Right lung (tissue), 5 donors: ENCODE results near the gene SNTB2. TPM values are rescaled to one million over a fixed set of nuclear protein-coding genes. Genes with fewer than 3 reads are reported as not detected.

Experiments
- DNase-seq, 2 donors: peaks; one replicate each; pipeline ENCODE4 v3.0.0-alpha.2; 2013
- polyA plus RNA-seq, 5 donors: library from polyadenylated mRNA; unstranded; fragments of 120-200 nt; gene quantifications; one replicate each; pipeline versions ENCODE4 v1.2.1 to v1.2.3, GENCODE V29; 2013; ENCODE audit warnings: inconsistent platforms in 1 of 5, low replicate concordance in 1 of 5; ENCODE audit not compliant: insufficient read length in 5 of 5, insufficient read depth in 1 of 5

The SNTB2 gene
- polyA plus RNA-seq, 5 donors, result 17.0 to 25.5 (median 22.1) TPM

DNA sequence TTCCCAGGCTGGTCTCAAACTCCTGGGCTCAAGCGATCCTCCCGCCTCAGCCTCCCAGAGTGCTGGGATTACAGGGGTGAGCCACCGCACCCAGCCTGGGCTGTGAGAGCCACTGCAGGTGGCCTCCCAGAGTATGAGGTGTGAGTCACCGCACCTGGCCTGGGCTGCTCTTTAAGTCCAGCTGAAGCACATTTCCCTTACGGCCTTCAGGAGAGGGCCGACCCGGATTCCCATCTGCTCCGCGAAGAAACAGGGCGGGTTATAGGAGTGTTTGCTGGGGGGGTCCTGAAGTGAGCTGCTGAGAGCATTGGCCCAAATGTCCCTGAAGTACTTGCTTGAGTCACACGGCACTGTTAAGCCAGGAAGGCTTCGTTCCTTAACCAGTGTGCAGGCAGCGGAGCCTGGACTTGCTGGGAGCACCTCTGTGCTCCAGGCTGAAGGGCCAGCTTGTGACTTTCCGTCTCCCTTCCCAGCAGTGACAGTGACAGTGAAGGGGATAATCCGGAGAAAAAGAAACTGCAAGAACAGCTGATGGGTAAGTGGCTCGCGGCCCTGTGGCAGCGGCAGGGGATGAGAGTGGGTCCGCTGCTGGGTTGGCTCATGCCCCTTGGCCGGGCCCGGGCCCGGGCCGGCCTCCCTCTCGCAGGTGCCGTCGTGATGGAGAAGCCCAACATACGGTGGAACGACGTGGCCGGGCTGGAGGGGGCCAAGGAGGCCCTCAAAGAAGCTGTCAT lies 131.4 kb downstream of the SNTB2 start:
- no peak for DNase-seq

DNA sequence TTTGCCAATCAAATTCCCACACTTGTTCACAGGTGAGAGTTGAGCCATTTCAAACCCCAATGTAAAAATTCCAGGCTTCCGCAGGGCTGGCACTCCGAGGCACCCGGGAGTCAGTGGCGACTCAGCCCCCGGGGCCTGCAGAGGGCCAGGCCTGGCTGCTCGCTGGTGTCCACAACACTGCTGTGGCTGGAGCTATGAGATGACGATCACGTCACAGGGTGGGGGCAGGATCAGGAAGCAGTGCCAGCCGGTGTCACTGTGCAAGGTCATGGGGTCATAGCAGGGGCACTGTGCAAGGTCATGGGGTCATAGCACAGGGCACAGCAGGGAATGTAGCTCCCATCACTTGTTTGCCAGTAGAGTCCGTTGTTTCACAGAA lies 131.9 kb downstream of the SNTB2 start:
- DNase-seq, result no peak

DNA sequence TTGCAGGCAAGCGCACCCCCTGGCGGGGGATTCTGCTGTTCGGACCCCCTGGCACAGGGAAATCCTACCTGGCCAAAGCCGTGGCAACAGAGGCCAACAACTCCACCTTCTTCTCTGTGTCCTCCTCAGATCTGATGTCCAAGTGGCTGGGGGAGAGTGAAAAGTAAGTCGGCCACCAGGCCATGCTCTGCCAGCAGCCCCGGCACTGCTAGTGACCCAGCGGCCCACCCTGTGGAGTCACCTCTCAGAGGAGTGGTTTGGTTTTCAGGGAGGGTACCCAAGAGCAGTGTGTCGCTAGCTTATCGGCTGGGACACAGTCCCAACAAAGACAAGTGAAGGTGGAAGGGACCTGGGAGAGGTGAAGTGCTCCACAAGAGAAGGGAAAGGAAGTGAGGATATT lies 132.4 kb downstream of the SNTB2 start:
- DNase-seq, result no peak

- DNase-seq, result no peak
Measured at GRCh38 chr16:69319826-69320739, 133.1 kb downstream of the SNTB2 start.

- DNase-seq, result no peak
Measured at GRCh38 chr16:69320740-69321073, 133.7 kb downstream of the SNTB2 start.

GRCh38 chr16:69321080-69321479 lies 134.1 kb downstream of the SNTB2 start:
- no peak for DNase-seq

DNA sequence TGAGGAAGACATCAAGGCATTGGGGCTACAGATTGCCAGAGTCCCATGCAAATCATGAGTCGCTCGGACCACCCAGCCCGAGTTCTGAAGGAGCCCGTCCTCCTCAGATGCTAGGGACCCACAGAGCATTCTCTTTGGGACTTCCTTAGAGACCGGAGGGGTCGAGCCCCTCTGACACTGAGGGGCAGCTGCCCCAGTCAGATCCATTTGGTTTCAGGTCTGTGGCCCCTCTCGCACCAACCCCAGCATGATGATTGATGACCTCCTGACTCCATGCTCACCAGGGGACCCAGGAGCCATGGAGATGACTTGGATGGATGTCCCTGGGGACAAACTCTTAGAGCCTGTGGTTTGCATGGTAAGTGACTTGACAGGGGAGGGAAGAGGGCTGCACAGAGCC lies 135.4 kb downstream of the SNTB2 start:
- DNase-seq, result no peak

GRCh38 chr16:69323415-69323814 lies 136.5 kb downstream of the SNTB2 start:
- no peak for DNase-seq

DNA sequence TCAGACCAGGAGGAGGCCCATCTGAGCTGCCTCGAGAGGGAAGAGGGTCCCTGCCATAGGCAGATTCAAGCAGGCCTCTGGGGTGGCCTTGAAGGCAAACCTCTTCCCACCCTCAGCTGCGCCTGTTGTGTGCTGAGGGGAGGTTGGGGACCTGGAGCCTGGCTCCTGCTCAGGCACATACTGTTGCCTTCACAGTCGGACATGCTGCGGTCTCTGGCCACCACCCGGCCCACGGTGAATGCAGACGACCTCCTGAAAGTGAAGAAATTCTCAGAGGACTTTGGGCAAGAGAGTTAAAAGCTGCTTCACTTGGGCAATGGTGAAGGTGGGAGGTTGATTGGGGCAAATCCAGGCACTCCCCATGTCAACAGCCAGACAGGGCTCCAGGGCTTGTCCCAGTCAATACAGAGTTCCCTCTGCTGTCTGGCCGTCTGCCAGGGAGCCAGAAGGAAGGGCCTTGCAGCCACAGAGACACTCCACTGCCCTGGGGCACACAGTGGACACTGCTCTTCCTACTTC lies 137.1 kb downstream of the SNTB2 start:
- DNase-seq, result no peak

- no peak for DNase-seq
Measured at GRCh38 chr16:69324585-69325253, 137.8 kb downstream of the SNTB2 start.

DNA sequence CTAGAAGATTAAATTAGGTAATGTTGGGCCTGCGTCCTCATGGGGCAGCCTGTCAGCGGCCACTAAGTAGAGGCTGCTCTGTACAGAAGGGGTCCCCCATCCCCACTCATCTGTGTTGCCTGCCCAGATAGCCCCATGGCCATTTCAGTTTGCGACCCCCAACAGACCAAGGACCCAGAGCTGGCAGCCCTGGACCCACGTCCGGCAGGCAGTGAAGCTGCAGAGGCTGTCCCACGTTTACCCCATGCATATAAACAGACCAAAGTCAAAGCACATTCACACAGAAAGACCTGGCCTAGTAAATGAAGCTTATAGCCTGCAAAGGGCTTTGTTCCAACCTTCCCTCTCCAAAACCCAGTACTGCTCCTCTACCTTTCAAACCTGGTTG lies 138.8 kb downstream of the SNTB2 start:
- no peak for DNase-seq

DNA sequence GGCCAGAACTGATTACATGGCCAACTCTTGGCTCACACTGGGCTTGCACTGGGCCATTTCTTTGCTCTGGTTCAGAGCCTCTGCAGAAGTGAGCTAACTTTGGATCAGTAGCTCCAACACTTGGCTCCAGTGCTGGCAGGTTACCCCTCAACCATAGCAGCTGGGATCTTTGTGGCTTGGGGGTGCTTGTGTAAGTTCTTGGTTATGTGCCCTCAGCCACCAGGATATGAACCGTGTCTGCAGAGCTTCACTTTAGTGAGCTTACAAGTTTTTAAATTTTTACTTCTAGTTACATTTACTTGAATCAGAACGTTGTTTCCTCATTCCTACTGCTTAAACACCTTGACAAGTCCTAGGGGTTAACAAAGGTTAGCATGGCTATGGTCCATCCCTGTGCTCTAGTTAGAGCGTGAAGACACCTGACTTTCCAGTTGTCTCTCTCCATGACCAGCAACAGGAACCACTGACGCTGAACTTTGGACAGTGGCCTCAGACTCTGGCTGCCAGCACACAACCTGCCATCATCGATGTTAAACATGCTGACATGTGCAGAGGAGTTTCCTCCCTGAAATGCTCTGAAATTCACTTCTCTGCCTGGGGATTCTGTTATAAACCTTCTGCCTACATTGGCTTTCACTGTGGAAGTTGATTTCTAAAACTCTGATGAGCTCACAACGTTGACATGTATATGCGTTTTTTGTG lies 139.4 kb downstream of the SNTB2 start:
- no peak for DNase-seq

- no peak for DNase-seq
Measured at GRCh38 chr16:69327585-69328310, 140.8 kb downstream of the SNTB2 start.

DNA sequence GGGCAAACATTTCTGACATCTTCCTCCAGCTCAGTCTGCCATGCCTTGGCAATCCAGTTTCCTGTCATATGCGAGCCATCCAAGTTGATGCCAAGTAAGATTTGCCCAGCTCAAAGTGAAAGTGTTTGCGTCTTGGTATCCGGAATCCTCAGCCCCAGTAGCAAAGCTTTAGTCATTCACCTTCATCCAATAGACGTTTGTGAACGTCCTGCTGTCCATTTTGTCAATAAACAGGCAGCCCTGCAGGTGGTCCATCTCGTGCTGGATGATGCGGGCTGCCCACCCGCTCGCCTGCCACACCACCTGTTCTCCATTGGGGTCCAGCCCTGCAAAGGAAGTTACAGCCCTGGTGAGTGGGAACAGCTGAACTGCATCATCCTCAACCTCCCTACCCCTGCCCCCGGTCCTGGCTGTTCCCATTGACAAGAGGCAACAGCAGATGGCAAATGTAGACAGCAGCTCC lies 141.9 kb downstream of the SNTB2 start:
- no peak for DNase-seq

DNA sequence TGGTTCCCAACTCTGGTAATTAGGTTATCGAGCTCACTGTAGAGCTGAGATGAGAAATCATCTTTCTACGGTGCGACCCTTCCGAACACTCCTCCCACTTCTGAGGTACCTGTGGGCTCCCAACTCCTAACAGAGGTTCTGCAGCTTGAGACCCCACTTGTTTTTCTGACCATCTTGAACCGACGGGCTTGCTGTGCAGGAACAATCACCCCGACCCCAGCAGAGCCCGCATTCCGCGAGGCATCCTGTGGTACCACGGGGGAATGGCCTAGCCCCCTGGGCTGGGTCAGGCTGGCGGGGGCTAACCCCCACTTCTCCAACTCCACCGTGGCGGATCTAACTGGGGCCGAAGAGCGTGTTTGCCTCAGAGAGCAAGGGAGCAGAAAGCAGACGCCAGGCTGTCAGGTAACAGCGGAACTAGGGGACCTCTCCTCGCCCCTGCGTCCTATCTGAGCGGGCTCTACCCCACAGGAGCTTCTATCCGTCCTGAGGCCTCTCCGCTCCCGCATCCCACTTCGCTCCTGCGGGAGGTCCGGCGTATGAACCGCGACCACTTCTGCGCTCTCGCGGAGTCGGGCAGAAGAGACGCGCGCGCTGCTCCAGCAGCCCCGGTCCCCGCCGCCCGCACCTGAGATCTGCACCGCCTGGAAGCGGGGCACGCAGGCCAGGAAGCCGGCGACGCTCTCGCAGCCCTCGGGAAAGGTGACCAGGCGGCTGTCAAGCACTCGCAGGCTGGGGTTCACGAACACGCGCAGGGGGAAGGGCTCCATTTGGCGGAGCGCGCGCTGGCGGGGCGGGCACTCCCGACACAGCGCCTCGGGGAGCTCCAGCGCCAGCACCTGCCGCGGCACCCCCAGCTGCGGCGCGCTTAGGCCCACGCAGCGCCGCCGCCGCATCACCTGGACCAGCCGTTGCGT lies 142.7 kb downstream of the SNTB2 start:
- no peak for DNase-seq

GRCh38 chr16:69330286-69331109 lies 143.5 kb downstream of the SNTB2 start, which contains the start of gene PDF:
PDF (minus strand) TSS chr16:69330588; CDS start chr16:69330570, 18 bp downstream.
- DNase-seq, result peak; percentile 88 to 90

GRCh38 chr16:69334696-69335095 lies 147.7 kb downstream of the SNTB2 start:
- no peak for DNase-seq

- no peak for DNase-seq
Measured at GRCh38 chr16:69338557-69339288, 151.8 kb downstream of the SNTB2 start.
